KBM-7 (cell line): ENCODE data around the gene MTRFR.
A peak's percentile ranks its signal among the peaks of the same experiment; 100 is the strongest.

Experiments used
- DNase-seq: peaks from one replicate; pipeline ENCODE4 v3.0.0-alpha.2; 2015
- in situ Hi-C: fragments of 300-500 bp; cut with MboI; formaldehyde crosslinking; loops from 2 replicates; pipeline ENCODE4 v1.14.3; 2020; ENCODE audit warnings: low sequenced_read_pairs, low pct_unique_long_range_greater_than_20kb, mixed read lengths

The MTRFR gene

DNA sequence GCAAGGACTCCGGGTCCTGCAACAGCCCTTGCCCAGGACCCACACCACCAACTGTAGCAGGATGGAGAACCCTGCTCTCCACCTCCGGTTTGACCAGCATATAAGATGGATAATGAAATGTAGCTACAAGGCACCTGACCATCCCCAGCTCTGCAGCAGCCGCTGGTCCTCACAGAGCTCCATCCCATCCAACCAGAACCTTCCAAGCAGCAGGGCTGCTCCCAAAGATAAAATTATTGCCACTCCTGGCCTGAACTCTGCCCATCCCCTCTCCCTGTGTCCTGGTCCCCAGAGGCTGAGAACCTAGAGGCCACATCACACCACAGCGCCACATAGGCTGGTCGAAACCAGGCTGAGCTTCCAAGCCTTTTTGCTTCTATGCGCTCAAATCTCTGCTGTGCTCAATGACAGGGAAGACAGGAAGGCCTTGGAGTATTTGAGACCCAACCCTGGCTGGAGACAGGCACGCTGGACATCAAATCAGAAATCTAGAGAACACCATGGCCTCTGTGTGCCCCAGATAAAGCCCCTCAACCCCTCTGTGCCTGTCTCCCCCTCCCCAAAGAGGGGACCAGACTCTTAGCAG is 34.2 kb downstream of the MTRFR start:
- in situ Hi-C loops = no loop called here
- DNase-seq = no peak

DNA sequence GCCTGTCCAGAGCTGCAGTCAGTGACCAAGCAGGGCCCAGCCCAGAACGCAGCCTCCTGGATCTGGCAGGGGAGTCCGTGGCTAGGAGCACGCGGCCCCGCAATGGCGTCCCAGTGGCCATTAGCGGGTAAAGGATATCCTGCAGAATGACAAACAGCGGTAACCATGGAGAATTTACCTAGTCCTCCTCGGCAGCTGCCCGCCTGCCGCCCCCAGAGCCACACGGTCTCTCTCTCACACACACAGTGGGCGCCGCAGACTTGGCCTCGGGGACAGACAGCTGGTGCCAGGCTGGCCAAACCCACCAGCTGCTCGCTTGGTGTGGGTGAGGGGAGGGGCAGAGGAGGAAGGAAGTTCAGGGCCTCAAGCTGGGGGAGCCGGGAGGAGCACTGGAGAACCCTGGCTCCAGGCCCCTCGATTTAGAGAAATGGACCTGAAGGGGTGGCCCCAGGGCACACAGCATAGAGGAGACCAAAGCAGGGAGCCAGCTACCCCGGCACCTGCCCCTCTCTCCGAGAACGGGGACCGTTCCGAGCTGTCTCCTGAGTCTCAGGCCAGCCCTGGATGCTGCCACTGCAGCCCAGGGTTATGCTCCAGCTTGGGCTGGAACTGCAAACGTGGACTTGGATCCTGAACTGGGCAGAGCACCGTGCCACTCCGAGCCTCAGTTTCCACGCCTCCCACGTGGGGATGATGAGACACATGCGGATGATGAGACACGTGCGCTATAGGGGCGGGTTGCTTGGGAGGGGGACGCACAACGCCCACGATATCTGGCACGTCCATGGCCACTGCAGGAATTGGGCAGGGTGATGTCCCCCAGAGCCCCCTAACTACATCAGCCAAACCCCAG is 35.0 kb downstream of the MTRFR start:
- peak; percentile 64 for DNase-seq
- in situ Hi-C loops = no loop called here

DNA sequence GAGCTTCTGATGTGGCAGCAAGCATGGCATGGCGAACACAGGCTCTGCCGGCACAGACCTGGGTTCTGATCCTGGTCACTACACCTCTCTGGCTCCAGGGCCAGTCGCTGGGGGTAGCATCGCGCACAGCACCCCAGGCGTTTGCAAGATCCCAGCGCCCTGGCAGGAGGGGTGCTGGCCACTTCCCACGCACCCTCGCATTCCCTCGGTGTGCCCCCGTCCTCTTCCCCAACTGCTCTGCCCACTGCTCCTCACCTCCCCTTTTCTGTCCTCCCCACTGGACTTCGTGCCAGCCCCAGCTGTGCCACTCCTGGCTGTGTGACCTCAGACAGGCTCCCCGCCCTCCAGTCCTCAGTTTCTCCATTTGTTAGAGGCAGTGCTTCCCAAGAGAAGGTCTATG is 35.6 kb downstream of the MTRFR start:
- no peak for DNase-seq
- in situ Hi-C loops = no loop called here

DNA sequence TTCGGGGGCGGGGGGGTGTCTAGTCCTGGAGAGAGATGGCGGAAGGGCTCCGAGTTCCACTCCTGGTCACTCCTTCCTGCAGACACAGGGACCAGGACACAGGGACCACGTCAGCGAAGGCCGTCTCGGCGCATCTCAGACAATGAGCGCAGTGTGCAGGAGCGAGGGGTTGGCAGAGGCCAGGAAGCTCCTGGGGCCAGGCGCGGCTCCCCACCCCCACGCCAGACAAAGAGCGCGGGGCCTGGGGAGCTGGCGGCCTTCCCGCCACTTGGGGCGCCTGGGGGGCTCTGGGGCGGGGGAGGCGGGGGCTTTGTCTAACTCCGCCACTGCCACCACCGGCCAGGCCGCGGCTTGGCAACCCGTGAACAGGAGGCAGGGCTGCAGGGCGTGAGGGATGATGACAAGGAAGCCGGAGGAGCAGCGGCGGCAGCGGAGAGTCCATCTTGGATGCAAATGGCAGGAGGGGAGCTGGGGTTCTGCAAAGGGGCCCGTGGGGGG is 36.2 kb downstream of the MTRFR start:
- no peak for DNase-seq
- in situ Hi-C loops = no loop called here

DNA sequence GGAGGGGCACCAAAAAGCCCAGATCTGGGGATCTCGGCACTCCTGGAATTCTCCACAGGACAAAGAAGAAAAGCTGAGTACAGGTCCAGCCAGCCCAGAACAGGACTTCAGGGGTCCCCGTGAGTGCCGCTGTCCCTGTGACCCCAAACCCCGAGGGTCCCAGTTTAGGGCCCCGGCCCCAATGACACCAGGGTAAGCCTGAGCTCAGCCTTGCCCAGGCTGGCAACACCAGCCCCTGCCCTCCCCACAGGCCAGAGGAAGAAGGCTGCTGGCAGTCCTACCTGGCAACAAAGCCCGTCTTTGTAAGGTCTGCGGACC is 36.6 kb downstream of the MTRFR start:
- no peak for DNase-seq
- in situ Hi-C loops = no loop called here

DNA sequence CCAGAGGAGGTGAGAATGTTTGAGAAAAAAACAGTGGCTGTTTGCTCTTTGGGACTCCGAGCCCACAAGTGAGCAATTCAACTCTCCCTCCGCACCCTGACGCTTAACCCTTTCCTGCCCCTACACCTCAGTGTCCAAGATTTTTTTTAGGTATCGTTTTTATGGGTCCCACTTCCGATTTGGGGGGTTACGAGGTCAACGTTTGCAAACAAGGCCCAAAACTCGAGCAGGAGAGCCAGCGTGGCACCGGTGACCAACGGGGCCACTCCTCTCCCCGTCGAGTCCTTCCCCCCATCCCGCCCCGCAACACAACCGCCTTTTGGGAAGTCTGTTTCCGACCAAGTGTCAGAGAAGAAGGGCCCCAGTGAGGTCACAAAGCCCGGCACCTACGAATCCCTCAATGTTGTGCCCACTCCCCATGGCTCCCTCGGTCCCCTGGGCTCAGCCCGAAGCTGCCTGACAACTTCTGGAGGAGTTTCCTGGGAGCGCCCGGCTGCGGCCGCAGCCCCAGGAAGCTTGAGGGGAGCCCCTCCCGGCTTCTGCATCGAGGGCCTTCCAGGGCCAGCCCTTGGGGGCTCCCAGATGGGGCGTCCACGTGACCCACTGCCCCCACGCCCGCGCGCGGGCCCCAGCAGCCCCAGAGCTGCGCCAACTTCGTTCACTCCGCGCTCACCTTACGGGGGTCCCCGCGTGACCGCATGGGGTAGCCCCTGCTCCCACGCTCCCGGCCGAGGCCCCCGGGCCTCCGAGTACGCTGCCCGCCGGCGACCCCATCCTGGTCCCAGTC is 37.2 kb downstream of the MTRFR start:
- in situ Hi-C loops = no loop called here
- DNase-seq = no peak

DNA sequence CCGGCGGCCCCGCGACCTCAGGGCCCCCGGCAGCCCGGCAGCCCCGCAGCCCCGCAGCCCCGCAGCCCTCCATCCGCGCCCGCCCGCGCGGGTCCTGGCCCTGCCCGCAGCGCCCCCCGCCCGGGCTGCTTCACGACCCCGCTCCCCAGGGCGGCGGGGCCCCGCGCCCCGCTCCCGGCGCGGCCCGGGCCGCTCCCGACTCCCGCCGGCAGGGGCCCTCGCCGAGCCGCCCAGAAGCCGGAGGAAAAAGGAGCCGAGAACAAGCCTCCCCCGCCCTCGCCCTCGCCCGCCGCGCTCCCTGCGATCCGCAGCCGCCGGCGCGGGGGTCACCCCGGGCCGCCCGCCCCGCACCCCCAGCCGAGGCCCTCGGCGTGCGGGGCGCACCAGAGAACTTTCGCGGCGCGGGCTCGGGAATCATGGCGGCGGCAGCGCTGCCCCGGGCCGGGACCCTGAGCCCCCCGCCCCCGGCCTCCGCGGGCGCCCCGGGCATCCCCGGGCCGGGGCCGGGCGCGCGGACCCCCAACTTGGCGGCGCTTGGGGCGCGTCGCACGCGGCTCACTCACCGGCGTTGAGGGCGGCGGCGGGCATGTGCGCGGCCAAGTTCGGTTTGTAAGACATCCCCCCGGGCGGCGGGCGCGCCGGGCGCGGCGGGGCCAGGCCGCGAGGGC is 37.9 kb downstream of the MTRFR start:
- DNase-seq = peak; percentile 35
- in situ Hi-C loops = no loop called here

DNA sequence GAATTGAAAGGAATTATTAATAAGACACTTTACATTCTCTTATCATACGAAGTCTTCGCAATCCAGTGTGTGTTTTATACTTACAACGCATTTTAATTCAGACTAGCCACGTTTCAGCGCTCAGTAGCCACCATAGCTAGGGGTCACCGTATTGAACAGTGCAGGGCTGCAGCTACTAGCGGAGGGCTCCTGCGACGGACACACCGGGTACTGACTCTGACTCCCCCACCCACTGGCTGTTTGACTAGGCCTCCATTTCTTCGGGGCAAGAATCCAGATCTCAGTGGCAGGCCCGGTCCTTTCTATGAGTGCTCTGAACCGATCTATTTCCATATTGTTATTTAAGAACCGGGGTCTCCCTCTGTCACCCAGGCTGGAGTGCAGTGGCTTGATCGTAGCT is 39.9 kb downstream of the MTRFR start:
- in situ Hi-C loops = no loop called here
- no peak for DNase-seq

DNA sequence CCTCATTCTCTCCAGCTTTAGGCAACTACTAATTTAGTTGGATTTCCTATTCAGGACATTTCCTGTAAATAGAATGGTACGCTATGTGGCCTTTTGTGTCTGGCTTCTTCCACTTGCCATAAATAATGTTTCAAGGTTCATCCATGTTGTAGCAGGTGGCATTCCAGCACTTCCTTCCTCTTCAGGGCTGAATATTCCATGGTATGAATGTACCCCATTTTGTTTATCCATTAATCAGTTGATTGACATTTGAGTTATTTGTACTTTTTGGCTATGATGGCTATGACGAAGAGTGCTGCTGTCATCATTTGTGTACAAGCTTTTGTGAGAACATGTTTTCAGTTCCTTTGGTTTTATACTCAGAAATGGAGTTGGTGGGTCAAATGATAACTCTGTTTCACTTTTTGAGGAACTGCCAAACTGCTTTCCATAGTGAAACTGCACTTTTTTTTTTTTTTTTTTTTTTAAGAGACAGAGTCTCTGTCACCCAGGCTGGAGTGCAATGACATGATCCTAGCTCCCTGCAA is 44.9 kb downstream of the MTRFR start:
- in situ Hi-C loops = no loop called here
- peak; percentile 76 for DNase-seq

DNA sequence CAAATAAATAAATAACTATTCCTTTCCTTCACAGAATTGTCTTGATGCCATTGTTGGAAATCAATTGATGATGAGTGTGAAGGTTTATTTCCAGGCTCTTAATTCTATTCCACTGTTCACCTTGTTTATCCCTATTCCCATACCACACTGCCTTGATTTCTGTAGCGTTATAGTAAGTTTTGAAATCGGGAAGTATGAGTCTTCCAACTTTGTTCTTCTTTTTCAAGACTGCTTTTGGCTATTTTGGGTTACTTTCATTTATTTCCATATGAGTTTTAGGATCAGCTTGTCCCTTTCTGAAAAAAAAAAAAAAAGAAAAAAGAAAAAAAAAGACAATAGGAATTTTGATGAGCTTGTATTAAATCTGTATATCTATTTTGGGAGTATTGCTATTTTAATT is 47.7 kb downstream of the MTRFR start:
- in situ Hi-C loops = no loop called here
- no peak for DNase-seq

DNA sequence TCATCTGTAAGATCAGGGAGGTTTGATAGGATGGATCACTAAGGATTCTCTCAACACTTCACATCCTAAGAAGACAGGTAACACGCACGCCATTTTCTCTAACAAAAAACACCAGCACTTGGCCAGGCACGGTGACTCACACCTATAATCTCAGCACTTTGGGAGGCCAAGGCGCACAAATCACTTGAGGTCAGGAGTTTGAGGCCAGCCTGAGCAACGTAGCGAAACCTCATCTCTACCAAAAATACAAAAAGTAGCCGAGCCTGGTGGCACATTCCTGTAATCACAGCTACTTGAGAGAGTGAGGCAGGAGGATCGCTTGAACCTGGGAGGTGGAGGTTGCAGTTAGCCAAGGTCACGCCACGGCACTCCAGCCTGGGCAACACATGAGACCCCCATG is 48.9 kb downstream of the MTRFR start:
- in situ Hi-C loops = no loop called here

DNA sequence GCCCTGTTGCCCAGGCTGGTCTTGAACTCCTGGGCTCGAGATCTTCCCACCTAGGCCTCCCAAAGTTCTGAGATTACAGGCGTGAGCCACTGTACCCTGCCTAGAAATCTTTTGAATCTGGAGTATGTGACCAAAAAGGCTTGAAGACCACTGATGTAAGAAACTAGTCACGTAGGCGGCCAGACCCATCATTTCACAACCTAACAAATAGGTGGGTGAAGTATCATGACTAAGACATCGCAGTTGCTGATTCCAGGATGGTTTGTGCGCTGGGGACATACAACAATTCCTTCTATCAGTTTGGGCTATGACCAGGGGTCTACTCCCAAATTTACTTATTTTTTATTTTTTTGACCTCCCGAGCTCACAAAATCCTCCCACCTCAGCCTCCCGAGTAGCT is 50.2 kb downstream of the MTRFR start:
- in situ Hi-C loops = no loop called here
- no peak for DNase-seq

More for the DNA sequence above, 48.9 kb downstream of the MTRFR start:
- no peak for DNase-seq

DNA sequence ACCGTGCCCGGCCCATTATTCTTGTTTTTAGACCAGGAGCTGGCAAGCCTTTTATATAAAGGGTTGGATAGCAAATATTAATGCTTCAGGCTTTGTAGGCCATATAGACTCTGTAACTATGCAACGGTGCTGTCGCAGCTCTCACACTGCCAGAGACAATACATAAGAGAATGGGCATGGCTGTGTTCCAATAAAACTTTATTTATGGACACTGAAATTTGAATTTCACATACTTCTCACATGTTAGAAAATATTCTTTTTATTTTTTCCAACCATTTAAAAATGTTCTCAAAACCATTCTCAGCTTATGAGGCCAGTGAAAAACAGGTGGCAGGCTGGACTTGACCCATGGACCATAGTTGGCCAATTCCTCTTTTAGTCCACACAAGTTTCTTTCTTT is 51.4 kb downstream of the MTRFR start:
- no peak for DNase-seq
- in situ Hi-C loops = no loop called here

DNA sequence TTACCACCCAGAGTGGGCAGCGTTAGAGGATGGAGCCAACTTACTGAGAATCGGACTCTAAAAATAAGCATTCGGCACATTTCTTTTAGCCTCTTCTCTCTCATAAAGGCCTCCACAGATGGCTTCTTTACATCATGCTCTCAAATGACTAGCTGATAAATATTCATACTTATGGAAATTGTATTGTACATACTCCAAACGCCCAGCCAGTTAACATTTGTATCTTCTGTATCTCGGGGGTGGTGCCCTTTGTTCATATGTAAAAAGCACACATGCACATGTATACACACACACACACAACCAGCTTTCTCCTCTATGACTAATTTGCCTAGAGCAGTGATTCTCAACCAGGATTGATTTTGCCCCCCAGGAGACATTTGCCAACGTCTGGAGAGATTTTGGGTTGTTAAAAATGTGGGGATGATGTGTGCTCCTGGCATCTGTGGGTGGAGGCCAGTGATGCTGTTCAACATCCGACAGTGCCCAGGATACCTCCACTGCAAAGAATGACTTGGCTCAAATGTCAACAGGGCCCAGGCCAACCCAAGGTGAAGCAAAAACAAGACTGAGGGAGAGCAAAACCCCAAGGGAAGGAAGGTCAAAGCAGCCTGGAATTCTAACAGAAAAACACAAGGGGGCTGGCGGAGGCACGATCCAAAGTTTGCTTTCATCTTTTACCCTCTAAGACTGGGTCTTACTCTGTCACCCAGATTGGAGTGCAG is 53.6 kb downstream of the MTRFR start:
- in situ Hi-C loops = no loop called here
- no peak for DNase-seq

DNA sequence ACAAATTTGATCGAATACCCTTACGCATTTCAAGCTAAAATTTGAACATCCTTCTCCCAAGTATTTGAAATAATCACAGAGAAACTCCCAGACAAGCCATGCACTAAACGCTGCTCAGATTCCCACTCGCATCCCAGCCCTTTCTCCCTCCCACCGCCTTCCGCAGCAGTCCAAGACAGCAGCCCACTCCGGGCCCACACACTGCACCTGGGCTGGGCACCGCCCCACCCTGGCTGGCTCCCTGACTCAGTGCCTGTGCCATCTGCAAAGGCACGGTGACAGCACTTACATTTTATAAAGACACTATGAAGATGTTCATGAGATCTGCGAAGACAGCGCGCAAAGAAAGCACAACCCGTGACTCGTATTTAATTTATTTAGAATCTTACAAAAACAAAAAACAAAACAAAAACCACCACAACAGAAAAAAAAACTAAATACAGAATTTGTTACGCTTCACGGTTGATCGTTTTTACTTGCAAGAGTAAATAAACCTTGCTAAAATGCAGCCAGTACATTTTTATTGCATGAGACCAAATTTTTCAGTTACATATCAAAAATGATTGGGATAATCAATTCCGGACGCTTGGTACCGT is 55.6 kb downstream of the MTRFR start:
- in situ Hi-C loops = no loop called here
- no peak for DNase-seq

DNA sequence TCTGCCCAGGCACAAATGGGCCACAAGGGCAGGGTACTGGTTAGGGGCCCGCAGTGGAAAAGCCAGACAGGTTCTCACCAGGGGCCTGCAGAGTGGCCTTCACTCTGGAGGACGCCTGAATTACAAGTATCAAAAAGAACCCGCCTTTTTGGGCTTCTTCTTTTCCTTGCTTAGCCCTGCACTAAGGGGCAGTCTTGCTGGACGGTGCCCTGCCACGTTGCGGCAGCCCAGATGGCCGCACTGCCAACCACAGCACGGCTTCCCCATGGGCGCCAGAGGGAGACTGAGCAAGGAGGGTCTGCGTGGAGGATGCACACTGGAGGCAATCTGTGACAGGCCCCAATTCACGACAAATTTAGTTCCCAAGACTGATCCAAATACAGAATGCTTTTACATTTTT is 56.7 kb downstream of the MTRFR start:
- in situ Hi-C loops = no loop called here
- no peak for DNase-seq

DNA sequence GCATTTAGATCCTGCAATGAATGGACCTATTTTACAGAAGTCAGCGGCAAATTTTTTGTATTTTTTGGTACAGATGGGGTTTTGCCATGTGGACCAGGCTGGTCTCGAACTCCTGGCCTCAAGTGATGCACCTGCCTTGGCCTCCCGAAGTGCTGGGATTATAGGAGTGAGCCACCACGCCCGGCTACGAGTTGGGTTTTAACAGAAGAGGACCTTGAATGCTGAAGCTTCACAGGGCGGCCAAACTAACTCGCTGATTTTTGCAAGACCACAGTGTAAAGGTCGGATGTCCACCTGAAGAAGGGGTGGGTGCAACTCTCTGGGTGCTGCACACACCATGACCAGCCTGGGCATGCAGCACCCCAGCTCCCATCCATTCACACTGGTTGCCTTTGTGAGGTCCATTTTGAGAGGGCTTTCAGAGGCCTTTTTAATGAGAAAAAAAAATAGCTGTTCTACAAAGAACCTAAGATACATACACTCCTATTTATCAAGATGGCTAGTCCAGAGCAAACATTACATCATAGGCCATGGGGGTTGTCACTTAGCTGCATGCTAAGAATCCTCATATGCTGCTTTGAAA is 60.0 kb downstream of the MTRFR start:
- in situ Hi-C loops = no loop called here
- DNase-seq = no peak

DNA sequence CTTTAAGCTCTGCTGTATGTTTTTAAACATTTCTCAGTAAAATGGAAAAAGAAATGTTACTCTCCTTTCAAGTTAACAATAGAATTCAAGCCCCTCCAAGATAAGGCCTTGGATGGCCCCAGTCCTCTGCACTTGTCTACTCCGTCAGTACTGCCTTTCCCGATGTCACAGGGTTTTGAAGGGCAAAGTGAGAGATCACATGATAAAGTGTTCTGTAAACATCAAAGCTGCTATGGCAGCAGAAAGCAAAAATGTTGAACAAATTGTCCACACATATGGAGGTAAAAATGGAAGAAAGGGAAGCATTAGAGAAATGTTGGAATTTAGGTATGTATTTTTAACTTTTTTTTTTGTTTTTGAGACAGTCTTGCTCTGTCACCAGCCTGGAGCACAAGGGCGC is 71.9 kb downstream of the MTRFR start:
- in situ Hi-C loops = no loop called here
- DNase-seq = no peak
